OCI-LY1 (cell line): ENCODE results near the gene NOXRED1.
"Not testable (repeated sequence)": the region's sequence is repeated elsewhere in the genome, so short reads cannot be mapped to it uniquely, and the experiment has no call there.

Source experiments
- EZH2 ChIP-seq: fragments of 200-600 bp; sonication (generic), shearing (Covaris generic); IDR thresholded peaks from 2 replicates; pipeline ENCODE4 v1.8.0; 2017; ENCODE audit warnings: borderline replicate concordance, mixed run types, mild to moderate bottlenecking, antibody characterized with exemption, low read length, moderate library complexity, mixed read lengths
- TF ChIP-seq, protein P1 (sequence below): fragments of 200-600 bp; sonication (generic), shearing (Covaris generic); IDR thresholded peaks from 2 replicates; pipeline ENCODE4 v1.5.1; 2017; ENCODE audit warnings: mild to moderate bottlenecking, antibody characterized with exemption, low read length, moderate library complexity, mixed read lengths

DNA sequence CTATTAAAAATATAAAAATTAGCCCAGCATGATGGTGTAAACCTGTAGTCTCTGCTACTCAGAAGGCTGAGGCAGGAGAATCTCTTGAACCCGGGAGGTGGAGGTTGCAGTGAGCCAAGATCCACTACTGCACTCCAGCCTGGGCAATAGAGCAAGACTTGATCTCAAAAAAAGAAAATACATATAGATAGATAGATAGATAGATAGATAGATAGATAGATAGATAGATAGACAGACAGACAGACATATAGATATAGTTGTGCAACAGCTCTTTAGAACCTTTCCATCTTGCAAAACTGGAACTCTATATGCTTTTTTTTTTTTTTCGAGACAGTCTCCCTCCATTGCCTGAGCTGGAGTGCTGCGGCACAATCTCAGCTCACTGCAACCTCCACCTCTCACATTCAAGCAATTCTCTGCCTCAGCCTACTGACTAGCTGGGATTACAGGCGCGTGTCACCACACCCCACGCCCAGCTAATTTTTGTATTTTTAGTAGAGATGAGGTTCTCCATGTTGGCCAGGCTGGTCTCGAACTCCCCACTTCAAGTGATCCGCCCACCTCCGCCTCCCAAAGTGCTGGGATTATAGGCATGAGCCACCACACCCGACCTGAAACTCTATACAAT is 7.8 kb downstream of the NOXRED1 start:
- TF ChIP-seq, protein P1, sequence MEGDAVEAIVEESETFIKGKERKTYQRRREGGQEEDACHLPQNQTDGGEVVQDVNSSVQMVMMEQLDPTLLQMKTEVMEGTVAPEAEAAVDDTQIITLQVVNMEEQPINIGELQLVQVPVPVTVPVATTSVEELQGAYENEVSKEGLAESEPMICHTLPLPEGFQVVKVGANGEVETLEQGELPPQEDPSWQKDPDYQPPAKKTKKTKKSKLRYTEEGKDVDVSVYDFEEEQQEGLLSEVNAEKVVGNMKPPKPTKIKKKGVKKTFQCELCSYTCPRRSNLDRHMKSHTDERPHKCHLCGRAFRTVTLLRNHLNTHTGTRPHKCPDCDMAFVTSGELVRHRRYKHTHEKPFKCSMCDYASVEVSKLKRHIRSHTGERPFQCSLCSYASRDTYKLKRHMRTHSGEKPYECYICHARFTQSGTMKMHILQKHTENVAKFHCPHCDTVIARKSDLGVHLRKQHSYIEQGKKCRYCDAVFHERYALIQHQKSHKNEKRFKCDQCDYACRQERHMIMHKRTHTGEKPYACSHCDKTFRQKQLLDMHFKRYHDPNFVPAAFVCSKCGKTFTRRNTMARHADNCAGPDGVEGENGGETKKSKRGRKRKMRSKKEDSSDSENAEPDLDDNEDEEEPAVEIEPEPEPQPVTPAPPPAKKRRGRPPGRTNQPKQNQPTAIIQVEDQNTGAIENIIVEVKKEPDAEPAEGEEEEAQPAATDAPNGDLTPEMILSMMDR: not testable (repeated sequence)
- not testable (repeated sequence) for TF ChIP-seq EZH2
